NCI-H146 (cell line): ENCODE data around the gene TSPAN6.

Experiments used
- DNase-seq: peaks from one replicate; lab custom pipeline; 2025; lab: John Stamatoyannopoulos, UW

Gene TSPAN6

DNA sequence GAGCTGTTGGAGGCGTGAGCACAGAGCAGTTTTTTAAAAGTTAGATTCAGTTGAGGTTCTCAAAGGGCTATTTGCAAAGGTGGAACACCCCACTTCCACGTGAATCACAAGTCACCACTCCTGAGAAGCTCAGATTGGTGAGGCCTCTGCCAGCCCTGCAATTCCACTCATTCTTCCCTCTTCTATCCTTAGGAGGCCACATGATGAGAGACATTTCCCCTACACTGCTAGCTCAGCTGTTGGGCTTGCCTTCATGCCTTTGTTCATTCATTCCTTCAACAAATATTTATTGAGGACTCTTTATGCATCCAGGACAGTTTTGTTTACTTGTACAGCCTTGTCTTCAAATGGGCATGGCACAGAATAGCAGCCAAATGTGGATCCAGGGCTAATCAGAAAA is 11.1 kb upstream of the TSPAN6 start:
- DNase-seq: peak; percentile 16

DNA sequence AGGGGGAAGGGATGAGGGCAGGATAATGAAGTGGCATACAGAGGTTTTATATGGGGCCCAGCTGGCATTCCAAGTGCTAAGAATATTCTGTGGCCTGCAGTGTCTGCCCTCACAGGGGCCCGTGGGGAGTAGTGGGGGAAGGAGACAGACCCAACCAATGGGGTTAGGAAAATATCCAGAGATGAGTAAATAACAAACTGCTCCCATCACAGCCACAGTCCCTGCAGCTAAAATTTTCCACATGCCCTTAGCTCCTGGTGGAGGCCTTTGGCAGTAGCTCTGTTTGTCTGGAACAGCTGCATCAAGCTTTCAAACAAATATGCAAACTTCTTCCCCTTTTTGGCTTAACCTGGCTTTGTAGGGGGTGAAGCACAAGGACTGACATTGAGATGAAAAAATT is 10.5 kb upstream of the TSPAN6 start:
- no peak for DNase-seq

DNA sequence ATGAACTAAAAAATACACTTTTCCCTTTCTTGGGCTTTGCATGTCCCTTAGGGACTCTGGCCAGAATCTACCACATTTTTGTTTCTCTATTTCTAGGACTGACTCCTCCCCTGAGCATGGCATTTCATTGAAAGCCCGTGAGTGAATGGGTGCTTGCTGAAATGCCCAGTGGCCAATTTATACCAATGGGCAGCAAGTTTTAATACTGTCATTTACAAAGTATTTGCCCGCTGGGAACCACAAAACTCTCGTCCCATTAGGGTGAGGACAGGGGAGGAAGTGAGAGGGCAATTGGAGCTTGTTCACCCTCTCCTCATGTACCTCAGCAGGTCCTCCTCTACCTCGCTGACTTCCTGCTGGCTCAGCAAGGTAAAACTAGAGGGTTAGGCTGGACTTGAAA is 8.5 kb upstream of the TSPAN6 start:
- no peak for DNase-seq

DNA sequence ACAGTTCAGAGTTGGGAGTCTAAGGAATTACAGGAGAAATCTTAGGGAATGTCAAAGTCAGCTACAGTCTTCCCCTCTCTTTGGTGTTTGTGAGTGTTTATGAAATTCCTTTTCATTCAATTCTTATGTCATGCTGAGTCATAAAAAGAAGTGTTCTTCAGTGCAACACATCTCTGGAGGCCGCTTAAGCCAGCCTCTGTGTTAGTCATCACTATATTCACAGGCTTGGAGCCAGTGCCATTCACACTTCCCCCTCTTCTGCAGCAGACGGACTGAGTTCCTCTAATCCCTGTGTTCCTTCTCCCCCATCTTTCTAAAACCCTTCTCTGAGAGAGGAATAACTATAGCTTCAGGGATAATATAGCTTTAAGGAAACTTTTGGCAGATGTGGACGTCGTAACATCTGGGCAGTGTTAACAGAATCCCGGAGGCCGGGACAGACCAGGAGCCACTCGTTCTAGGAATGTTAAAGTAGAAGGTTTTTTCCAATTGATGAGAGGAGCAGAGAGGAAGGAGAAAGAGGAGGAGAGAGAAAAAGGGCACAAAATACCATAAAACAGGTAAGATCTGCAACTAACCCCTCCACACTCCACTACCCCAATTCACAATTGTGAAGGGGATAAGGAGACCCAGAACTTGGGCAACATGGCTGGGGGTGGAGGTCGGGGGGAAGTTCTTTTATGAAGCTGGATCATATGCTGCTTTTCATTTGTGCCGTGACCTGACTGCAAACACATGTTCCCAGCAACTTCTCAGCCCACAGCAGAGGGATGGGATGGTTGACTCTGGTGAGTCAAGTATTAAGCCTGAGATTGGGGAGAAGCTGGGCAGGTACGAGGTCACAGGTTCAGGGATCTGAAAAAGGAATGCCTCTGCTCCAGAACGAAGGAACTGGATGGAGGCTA is 7.6 kb upstream of the TSPAN6 start, which contains the start of gene SRPX2:
TSS of gene SRPX2 (plus strand) at position 244 of the 905 bp plus-strand sequence. CDS start 2,124 bp downstream, outside the sequence.
- DNase-seq: no peak

DNA sequence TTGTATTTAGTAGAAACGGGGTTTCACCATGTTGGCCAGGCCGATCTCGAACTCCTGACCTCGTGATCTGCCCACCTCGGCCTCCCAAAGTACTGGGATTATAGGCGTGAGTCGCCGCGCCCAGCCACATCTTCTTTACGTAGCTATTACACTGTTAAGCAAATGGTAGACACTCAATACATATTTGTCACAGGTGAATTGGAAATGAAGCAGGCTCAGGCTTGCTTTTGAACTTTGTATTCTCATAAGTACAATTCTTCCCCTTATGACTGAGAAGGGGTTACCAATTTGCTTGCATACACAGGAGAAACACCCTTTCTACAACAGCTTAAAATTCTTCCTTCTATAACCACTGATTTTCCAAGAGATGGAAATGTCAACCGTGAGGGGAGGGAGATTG is 6.6 kb upstream of the TSPAN6 start:
- DNase-seq: no peak

DNA sequence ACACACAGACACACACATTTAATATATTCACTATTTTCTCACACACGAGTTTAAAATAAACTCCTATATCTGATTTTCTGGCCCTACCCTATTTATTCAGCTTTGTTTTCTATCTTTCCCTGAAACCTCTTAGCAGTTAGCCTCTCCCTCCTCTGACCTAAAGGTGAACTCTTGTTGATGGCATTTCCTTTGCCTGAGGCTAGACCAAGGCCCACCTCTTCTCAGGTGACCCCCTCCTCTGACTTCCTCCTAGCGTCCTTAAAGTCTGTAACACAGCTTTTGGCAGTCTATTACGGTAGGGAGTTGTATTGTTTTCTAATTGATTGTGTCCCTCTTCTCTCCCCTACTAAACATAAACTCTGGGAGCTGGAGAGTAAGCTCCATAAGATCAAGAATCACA is 5.7 kb upstream of the TSPAN6 start:
- no peak for DNase-seq

DNA sequence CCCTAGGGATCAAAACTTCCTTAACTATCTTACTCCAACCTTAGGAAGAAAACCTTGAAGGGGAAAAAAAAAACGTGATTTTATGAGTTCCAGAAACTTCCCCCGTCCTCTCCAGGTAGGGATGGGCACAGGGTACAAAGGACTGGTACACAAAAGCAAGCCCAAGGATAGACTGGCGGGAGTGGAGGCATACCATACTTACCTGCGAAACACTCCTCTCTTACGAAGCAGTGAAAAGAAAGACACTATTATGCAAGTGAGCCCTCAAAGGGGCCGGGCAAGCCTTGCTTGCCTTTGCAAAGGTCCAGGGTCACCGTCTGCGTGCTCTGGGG is 651 bp downstream of the TSPAN6 start:
- no peak for DNase-seq

DNA sequence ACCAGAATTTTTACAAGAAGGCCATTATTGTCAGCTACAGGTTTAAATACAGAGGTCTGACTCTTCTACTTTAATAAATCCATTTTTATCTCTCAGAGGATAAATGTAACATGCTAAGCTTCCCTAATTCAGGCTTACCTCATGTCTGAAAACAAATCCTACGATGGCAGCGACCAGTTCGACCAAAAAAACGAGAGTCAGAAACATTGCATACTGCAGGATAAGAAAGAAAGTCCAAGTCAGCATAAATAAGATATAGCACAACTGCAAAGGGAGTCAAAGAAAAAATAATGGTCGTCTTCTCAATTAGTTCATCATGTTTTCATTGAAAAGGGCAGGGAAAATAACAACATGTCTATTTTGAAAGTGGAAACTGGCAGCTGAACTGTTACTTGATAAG is 1.6 kb downstream of the TSPAN6 start:
- DNase-seq: no peak

DNA sequence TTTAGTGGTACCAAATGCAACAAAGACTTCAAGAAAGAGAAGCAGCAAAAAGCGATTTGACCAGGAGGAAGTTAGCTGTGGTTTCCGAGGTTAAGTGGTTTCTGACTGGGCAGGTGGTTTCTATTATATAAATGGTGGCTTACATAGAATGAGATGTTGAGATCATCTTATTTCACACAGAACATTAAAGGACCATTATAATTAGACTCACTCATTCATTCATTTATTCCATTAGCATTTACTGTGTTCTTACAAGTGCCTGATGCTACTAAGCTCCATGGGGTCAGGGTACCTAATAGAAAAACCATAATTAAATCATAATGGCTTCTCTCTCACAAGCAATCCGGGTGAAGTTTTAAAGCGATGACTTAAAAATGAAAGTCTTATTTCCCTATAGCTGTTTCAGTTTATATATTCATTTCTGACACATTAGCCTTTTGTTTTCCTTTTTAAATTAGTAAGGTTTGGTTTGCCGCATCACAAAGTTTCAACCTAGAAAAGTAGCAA is 10.6 kb downstream of the TSPAN6 start:
- no peak for DNase-seq

DNA sequence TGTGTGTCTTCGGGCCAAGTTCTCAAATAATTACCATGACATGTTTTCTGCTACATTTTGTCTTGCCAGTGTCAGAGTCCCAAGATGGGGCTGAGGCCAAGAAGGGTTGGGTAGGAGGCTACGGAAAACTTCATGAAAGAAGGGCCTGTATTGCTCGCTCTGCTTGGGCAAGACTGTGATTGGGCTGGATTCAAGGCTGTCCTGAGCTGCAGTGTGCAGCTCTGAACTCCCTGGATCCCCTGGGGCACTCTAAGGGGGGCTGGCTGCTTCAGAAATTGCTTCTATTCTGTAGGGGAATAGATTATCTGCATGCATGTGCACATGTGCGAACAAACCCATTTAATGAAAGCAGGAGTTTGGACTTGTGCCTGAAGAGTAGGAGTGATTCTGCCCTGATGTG is 13.6 kb downstream of the TSPAN6 start:
- no peak for DNase-seq

DNA sequence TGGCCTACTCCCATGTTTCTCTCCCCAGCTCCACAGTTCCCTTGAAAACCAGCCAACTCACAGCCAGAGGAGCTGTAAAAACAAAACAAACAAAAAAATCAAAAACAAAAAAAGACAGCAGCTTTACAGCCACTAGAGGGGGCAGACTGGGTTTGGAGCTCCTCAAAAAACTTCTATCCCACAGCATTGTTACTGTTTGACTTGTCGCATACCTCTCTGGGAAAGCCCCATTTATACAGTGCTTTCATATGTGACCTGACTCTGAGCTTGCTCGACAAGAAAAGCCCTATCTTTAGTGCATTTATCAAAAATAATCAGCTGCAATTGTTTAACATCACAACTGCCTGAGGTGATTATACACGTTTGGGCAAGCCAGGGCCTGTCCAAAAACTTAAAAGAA is 21.6 kb downstream of the TSPAN6 start:
- peak; percentile 4 for DNase-seq

DNA sequence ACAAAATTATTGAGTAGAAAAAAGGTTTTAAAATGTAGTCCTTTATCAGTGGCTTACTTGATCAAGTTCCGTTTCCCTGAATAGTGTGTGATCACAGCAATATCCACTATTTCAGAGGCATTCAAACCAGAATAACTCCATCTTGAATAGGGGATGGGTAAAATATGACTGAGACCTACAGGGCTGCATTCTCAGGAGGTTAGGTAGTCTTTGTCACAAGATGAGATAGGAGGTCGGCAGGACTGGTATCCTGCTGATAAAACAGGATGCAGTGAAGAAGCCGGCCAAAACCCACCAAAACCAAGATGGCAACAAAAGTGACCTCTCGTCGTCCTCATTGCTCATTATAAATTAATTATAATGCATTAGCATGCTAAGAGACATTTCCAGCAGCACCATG is 24.7 kb downstream of the TSPAN6 start:
- DNase-seq: no peak

DNA sequence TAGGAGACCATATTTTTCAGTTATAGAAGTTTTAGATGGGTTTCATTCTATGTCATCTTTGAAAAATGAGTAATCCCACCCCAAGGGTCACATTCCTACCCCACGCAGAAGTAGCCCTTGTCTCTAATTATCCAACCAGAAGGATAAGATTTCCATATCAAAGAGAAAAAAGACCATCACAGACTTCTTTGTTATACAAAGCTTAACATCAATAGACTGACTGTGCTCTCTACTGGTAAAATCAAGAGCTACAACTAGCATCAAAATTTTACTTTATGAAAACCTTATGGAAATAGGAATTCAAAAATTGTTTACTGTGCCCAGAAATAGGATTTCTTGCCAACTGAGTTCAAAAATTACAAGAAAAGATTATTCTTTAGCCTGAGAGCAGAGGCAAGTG is 27.0 kb downstream of the TSPAN6 start:
- DNase-seq: no peak

DNA sequence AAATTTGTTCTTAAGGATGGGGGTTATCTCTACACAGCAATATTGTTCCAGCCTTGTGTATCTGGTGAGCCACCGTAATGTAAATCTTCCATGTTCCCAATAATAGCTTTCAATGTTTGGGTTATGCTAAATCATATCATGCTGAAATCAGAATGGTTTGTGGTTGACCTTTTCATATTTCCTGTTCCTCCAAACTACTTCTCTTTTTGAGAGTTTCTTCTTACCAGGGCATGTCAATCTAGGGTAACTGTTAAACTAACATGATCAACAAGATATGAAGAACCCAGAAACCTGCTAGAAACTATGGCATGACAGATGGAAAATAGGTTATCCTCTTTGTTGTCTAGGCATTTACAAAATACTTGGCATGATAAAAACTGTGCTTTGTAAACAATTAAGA is 29.9 kb downstream of the TSPAN6 start:
- no peak for DNase-seq

DNA sequence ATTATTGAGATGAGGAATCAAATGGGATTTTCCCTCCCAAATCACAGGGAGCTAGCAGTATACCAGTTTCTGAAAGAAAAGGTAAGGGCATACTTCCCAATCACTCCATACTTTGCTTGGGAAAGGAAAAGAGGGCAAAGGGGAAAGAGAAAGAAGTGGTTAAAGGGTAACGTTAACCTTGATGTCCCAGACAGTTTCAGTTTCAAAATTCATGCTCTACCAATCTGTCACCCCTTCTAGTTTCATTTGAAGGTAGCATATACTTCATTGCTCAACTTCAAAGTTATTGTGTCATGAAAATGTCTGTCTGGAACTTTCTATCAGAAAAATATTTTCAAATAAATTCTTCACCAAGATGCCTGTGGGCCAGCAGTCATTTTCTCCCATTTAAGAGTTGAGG is 35.8 kb downstream of the TSPAN6 start:
- DNase-seq: no peak

DNA sequence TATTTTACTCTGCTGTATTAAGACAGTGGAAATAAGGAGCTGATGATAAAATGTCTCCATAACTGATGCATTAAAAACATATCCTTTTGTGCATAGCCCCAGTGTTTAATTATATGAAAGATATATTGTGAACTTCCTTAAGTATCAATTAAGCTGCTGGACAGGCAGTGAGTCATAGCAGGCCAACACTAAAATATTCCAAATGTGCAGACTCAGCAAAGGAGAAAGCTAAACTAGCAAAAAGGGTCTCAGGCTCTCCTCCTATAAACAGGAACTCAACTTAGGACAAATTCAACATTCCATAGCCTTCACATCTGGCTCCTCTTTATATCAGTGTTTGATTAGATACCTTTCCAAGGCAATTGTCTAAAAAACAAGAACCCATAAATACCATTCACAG is 36.3 kb downstream of the TSPAN6 start:
- DNase-seq: no peak

DNA sequence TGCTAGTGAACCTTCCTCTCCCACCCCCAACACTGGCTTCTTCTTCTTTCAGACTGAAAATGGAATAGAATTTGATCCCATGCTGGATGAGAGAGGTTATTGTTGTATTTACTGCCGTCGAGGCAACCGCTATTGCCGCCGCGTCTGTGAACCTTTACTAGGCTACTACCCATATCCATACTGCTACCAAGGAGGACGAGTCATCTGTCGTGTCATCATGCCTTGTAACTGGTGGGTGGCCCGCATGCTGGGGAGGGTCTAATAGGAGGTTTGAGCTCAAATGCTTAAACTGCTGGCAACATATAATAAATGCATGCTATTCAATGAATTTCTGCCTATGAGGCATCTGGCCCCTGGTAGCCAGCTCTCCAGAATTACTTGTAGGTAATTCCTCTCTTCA is 37.1 kb downstream of the TSPAN6 start:
- DNase-seq: no peak

DNA sequence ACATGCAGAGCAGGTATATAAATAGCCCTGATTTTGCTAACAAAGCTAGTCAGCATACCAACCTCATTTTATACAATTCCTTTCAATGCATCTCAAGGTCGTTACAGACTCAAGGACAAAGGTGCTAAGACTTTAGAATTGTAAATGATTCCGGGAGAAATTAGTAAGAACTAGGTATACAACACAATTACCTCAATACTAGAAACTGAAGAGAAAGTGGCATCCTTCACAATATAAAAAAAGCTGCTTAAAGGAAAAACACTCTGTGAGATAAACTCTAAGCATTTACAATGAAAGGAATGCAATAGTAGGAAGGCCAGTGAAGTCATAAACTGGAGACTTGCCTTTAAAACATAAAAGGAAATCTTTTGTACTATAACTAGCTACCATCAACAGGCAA is 40.0 kb downstream of the TSPAN6 start:
- DNase-seq: no peak

DNA sequence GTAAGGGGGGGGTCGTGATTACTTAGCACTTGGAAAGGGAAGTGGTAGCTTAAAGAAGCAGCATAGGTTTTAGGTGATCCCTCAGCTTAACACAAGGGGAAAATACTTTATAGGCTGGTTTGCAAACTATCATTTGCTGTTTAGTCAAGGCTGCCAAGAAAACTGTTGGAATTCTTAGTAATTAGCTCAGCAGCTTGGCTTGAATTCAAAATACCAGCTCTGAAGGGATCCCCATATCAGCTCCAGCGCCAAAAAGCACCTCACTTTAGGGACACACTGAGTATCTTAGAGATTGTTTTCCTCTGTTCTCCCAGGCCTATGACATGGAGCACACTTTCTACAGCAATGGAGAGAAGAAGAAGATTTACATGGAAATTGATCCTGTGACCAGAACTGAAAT is 43.0 kb downstream of the TSPAN6 start:
- no peak for DNase-seq

DNA sequence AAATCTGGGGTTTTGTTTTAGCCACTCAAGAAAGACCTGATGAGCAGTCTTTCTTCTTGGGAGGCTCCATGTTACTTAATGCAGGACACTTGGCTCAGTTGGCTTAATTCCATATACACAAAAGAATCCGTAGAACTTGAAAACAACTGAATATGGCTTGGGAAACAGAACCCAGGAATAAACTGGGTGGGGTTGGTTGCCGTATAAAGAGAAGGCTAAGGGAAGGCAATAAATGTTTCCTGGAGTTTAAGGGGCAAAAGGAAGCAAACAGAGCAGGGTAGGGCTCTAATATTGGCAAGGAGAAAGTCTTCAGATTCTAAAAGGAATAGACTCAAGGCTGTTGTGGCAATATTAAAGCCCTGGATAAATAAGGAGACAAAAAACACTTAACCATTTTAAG is 43.5 kb downstream of the TSPAN6 start:
- DNase-seq: no peak

DNA sequence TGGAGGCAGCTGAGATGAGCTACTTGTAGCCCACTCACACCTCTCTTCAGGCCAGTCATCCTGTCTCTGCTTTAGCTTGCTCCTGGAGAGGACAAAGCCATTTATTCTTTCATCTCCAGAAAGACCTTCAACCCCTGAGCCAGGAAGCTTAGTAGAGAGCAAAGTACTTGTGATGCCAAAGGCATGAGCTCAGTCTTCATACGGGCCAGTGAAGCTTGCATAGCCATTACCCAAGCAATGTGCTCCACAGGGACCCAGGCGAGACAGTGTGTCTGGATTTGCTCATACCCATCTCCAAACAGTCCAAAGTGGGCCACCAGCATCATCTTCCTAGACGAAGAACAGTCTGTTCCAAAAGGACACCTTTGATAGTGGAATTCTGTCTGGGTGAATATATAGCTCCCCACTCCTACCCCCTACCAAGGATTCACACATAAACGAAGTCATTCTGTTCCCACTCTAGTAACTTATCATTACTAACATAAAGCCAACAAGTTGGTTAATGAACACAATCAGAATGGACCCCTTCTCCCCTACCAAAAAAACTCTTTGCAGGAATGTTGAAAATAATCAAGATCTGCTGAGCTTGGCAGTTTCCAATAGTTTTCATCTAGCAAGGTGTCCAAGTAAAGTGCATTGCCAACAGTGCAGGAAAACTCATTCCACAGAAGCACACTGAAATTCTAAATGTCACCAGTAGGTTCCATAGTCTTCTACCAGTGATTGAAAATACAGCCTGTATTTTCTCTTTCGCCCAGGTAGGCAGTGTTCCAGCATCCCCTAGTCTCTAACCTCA is 45.2 kb downstream of the TSPAN6 start:
- DNase-seq: no peak

DNA sequence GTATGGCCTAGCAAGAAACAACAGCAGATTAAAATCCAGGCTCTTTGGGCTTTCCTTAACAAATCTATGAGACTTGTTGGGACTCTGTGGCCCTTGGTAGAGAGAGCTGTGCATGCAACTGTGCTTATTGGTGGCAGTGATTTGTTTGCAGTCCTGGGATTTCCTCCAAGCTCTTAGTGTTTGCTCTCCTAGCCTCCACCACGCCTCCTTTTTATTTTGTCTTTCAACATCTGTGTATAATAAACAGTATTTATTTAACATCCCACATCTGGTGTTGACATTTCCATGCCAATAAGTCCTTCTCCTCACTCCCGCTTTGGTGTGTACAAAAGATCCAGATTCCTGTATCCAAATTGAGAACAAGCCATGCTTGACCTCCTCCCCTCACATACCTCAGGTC is 48.7 kb downstream of the TSPAN6 start:
- no peak for DNase-seq

DNA sequence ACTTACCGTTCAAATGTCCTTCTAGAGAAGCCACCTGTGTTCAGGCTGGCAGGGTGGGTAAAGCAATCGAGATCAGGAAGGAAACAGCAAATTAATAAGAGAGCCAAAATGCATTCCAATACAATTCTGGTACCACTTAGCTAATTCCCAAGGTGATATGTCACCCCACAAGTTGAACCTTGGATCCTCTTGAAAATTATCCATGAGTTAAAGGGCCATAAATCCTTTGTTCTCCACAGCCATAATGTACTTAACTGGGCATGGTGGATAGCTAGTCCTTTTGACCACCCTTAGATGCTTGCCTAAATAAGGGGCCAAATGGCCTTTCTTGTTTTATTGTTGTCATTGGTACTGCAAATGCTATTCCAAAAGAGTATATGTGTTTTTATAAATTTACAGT is 49.9 kb downstream of the TSPAN6 start:
- DNase-seq: no peak
